ENCODE measurements around the gene IL11RA.

Gene IL11RA

GRCh38 chr9:34665067-34665380 is 13.0 kb downstream of the IL11RA start:
- ChIA-PET POLR2A (interaction anchor here (0.7 to 1.8 kb wide), 3 partner anchors 18 to 38 kb away, joined by 3 to 11 read pairs (median 3); partner anchors contain the start of genes GALT and SIGMAR1), CTCF (interaction anchor here (1.3 kb wide), 1 partner anchor 22 kb away, joined by 3 read pairs; no protein-coding TSS in a partner anchor)
- no peak for DNase-seq (ENCODE audit: extremely low spot score)
- TF ChIP-seq FOXK2 (IDR thresholded peaks at IDR 0.05), result no peak
- TF ChIP-seq FOXM1 (IDR thresholded peaks at IDR 0.05; ENCODE audit: borderline replicate concordance), result no peak
- TF ChIP-seq SP1 (IDR thresholded peaks at IDR 0.05), result no peak
- TF ChIP-seq LEF1 (IDR thresholded peaks at IDR 0.05; ENCODE audit: borderline replicate concordance), result no peak
- no peak for TF ChIP-seq TARDBP (IDR thresholded peaks at IDR 0.05)
- no peak for TF ChIP-seq ZNF384 (IDR thresholded peaks at IDR 0.05)
- TF ChIP-seq FOXA1 (IDR thresholded peaks at IDR 0.05), result no peak
- no peak for TF ChIP-seq BHLHE40 (IDR thresholded peaks at IDR 0.05; ENCODE audit: borderline replicate concordance)
- TF ChIP-seq, protein P1, sequence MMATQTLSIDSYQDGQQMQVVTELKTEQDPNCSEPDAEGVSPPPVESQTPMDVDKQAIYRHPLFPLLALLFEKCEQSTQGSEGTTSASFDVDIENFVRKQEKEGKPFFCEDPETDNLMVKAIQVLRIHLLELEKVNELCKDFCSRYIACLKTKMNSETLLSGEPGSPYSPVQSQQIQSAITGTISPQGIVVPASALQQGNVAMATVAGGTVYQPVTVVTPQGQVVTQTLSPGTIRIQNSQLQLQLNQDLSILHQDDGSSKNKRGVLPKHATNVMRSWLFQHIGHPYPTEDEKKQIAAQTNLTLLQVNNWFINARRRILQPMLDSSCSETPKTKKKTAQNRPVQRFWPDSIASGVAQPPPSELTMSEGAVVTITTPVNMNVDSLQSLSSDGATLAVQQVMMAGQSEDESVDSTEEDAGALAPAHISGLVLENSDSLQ (IDR thresholded peaks at IDR 0.05), result no peak
- no peak for TF ChIP-seq SUZ12 (IDR thresholded peaks at IDR 0.05)
- TF ChIP-seq L3MBTL2 (conservative IDR thresholded peaks at IDR 0.05), result no peak; the same call in none of the 2 replicates
- TF ChIP-seq NFRKB (IDR thresholded peaks at IDR 0.05), result no peak
- TF ChIP-seq ELF4 (IDR thresholded peaks at IDR 0.05), result no peak
- no peak for TF ChIP-seq ARNT (IDR thresholded peaks at IDR 0.05)
- TF ChIP-seq HDGF (IDR thresholded peaks at IDR 0.05; ENCODE audit: borderline replicate concordance), result no peak
- TF ChIP-seq CTBP1 (IDR thresholded peaks at IDR 0.05; ENCODE audit: borderline replicate concordance), result no peak

DNA sequence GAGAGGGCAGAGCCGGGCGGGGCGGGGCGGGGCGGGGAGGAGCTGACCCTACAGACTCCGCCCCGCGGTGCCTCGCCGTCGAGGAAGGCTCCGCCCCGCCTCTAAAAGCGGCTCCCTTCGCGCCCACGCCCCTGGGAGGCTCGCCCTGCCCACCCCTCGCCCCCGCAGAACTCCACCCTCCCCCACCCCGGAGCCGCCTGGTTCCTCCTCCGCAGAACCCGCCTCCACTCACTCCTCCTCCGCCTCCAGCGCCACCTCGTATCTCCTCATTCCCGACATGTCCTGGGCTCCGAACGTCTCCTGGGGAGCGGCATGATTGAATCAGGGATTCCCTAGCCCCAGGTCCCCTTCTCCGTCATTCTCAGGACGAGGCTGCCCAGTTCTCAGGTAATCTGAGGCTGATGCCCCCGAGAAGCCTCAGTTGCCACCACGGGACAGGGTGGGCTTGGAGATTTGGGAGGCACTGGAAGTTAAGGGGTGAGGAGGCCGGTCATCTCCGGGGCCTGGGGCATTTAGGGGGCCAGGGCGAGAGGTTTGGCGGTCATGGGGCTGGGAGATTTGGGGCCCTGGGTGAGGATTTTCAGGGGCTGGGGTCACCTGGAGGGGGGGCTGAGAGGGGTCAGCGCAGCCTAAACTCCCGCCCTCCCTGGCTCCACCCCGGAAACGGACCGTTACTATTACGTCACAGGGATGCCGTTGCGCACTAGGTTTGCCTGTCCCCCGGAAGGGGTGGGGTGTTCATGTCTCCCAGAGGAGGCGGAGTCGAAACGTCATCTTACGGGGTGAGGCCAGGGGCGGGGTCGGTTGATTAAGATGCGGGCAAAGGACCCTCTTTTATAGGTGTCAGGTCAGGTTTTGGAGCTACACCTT is 13.6 kb downstream of the IL11RA start:
- ChIA-PET POLR2A (interaction anchor here (0.7 to 1.8 kb wide), 3 partner anchors 18 to 37 kb away, joined by 3 to 11 read pairs (median 3); partner anchors contain the start of genes GALT and SIGMAR1), CTCF (interaction anchor here (1.3 kb wide), 1 partner anchor 22 kb away, joined by 3 read pairs; no protein-coding TSS in a partner anchor)
- TF ChIP-seq SUZ12 (IDR thresholded peaks at IDR 0.05) (no peak), HDGF (IDR thresholded peaks at IDR 0.05; ENCODE audit: borderline replicate concordance) (no peak), FOXM1 (IDR thresholded peaks at IDR 0.05; ENCODE audit: borderline replicate concordance) (no peak), L3MBTL2 (conservative IDR thresholded peaks at IDR 0.05) (peak; percentile 41; the same call in 1 of the 2 replicates), ARNT (IDR thresholded peaks at IDR 0.05) (no peak)
- peak; percentile 96 for DNase-seq (ENCODE audit: extremely low spot score)

DNA sequence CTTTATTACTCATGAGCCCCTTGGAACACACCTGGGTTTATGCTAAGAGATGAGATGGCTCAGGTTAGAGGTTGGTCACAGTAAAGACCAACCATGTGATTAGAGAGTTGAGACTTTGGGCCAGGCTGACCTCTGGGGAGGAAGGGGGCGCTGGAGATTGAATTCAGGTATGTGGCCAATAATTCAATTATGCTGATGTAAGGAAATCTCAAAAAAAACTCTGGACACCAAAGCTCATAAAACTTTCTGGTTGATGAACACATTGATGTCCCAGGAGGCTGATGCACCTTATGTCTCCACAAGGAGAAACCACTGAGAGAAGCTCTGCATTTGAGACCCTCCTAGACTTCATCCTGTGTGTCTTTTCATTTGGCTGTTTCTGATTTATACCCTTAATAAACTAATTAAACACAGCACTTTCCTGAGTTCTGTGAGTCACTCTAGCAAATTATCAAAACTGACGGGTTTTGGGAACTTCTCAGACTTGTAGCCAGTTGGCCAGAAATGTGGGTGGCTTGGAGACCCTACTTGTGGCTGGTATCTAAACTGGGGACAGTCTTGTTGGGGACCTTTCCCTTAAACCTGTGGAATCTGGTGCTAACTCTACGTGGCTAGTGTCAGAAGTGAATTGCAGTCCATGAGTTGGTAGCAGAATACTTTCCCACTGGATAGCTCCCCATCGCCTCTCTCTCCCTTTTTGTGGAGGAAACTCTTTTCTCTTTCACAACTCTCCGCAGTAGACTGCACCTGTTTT is 18.0 kb downstream of the IL11RA start:
- CTCF ChIA-PET, result interaction anchor here (0.8 kb wide), 1 partner anchor 31 kb away, joined by 3 read pairs; no protein-coding TSS in a partner anchor
- DNase-seq (ENCODE audit: extremely low spot score), result no peak
- TF ChIP-seq HDGF (IDR thresholded peaks at IDR 0.05; ENCODE audit: borderline replicate concordance), result no peak
- TF ChIP-seq SUZ12 (IDR thresholded peaks at IDR 0.05), result no peak
- no peak for TF ChIP-seq CTBP1 (IDR thresholded peaks at IDR 0.05; ENCODE audit: borderline replicate concordance)
- no peak for TF ChIP-seq FOXK2 (IDR thresholded peaks at IDR 0.05)
- TF ChIP-seq, protein P1 (IDR thresholded peaks at IDR 0.05), result no peak
- TF ChIP-seq FOXM1 (IDR thresholded peaks at IDR 0.05; ENCODE audit: borderline replicate concordance), result no peak
- no peak for TF ChIP-seq ARNT (IDR thresholded peaks at IDR 0.05)
- TF ChIP-seq SP1 (IDR thresholded peaks at IDR 0.05), result no peak
- POLR2A ChIA-PET, result no interaction called here

DNA sequence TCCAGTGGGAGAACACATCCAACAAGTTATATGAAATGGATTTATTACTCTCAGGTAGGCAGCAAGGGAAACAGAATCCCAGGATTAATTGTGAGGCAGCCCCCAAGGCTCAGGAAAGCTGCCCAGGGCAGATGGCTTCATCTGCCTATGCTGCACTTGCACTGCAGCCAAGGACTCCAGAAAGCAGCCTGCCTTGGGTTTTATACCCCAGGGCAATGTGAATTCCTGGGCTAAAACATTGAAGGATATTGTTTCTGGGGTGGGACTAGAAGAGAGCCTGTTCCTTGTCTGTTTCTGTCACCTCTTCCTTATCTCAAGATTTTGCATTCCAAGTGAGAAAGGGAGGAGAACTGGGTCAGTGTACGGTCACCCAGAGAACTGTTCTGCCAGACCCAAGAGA is 19.3 kb downstream of the IL11RA start:
- POLR2A ChIA-PET, result no interaction called here
- TF ChIP-seq ELF4 (IDR thresholded peaks at IDR 0.05), result no peak
- TF ChIP-seq HDGF (IDR thresholded peaks at IDR 0.05; ENCODE audit: borderline replicate concordance), result no peak
- no peak for TF ChIP-seq LEF1 (IDR thresholded peaks at IDR 0.05; ENCODE audit: borderline replicate concordance)
- TF ChIP-seq ARNT (IDR thresholded peaks at IDR 0.05), result no peak
- TF ChIP-seq SP1 (IDR thresholded peaks at IDR 0.05), result no peak
- no peak for TF ChIP-seq SUZ12 (IDR thresholded peaks at IDR 0.05)
- no peak for TF ChIP-seq CTBP1 (IDR thresholded peaks at IDR 0.05; ENCODE audit: borderline replicate concordance)
- no peak for TF ChIP-seq BHLHE40 (IDR thresholded peaks at IDR 0.05; ENCODE audit: borderline replicate concordance)
- TF ChIP-seq FOXA1 (IDR thresholded peaks at IDR 0.05), result no peak
- no peak for DNase-seq (ENCODE audit: extremely low spot score)
- CTCF ChIA-PET, result no interaction called here

DNA sequence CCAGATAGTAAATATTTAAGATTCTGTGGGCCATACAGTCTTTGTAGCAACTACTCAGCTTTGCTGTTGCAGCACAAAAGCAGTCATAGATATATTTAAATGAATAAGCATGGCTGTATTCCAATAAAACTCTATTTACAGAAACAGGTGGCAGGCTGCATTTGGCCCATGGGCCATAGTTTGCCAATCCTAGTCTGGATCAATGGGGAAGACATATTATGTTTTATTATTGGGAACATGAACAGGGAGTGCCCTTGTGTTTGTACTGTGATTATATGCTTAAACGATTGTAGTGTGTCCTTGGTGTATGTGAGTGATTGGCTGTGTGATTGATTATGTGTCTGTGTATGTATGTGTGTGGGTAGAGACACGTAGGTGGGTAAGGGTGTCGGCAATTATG is 22.5 kb downstream of the IL11RA start:
- ChIA-PET POLR2A (no interaction called here), CTCF (interaction anchor here (2.2 to 3.2 kb wide), 2 partner anchors 26 to 28 kb away, joined by 8 to 11 read pairs; no protein-coding TSS in a partner anchor)
- no peak for TF ChIP-seq ARNT (IDR thresholded peaks at IDR 0.05)
- no peak for TF ChIP-seq NFRKB (IDR thresholded peaks at IDR 0.05)
- TF ChIP-seq LEF1 (IDR thresholded peaks at IDR 0.05; ENCODE audit: borderline replicate concordance), result no peak
- no peak for TF ChIP-seq SP1 (IDR thresholded peaks at IDR 0.05)
- TF ChIP-seq ELF4 (IDR thresholded peaks at IDR 0.05), result no peak
- no peak for TF ChIP-seq CTBP1 (IDR thresholded peaks at IDR 0.05; ENCODE audit: borderline replicate concordance)
- TF ChIP-seq FOXA1 (IDR thresholded peaks at IDR 0.05), result no peak
- TF ChIP-seq FOXK2 (IDR thresholded peaks at IDR 0.05), result no peak
- TF ChIP-seq ZNF384 (IDR thresholded peaks at IDR 0.05), result no peak
- TF ChIP-seq BHLHE40 (IDR thresholded peaks at IDR 0.05; ENCODE audit: borderline replicate concordance), result no peak
- TF ChIP-seq, protein P1 (IDR thresholded peaks at IDR 0.05), result no peak
- DNase-seq (ENCODE audit: extremely low spot score), result no peak
